GM13976 (cell line): ENCODE data around the gene DNAJA4.

Experiments used
- DNase-seq: peaks from one replicate; pipeline ENCODE4 v3.0.0; 2012; ENCODE audit warnings: low spot score
- in situ Hi-C: fragments of 300-500 bp; cut with MboI; formaldehyde crosslinking; loops from one replicate; pipeline ENCODE4 v1.12.0; 2022; ENCODE audit warnings: low sequenced_read_pairs, mixed read lengths, inconsistent platforms; ENCODE audit not compliant: unreplicated experiment
- TF ChIP-seq, protein P1 (sequence below): IDR thresholded peaks from 2 replicates; pipeline ENCODE4 v1.5.1; 2012; ENCODE audit warnings: borderline replicate concordance, mild to moderate bottlenecking; ENCODE audit not compliant: insufficient read depth; ENCODE audit errors: extremely low read depth, missing control alignments, control extremely low read depth

The DNAJA4 gene

DNA sequence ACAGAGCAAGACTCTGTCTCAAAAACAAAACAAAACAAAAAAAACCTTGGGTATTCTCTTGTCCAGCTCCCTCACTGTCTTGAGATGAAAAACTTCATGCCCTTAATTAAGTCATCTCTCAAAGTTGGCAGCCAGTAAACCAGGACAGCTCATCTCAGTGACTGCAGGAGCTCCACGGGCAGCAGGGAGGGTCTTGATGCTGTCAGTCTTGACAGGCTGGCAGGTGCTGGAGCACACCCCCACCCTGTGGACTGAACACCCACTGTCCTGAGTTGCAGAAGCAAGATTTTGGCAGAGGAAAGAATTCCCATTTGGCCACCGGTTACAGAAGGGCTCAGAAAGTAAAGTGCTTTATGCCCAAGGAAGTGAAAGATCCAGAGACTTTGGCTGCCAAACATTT lies 8.0 kb downstream of the DNAJA4 start:
- TF ChIP-seq, protein P1, sequence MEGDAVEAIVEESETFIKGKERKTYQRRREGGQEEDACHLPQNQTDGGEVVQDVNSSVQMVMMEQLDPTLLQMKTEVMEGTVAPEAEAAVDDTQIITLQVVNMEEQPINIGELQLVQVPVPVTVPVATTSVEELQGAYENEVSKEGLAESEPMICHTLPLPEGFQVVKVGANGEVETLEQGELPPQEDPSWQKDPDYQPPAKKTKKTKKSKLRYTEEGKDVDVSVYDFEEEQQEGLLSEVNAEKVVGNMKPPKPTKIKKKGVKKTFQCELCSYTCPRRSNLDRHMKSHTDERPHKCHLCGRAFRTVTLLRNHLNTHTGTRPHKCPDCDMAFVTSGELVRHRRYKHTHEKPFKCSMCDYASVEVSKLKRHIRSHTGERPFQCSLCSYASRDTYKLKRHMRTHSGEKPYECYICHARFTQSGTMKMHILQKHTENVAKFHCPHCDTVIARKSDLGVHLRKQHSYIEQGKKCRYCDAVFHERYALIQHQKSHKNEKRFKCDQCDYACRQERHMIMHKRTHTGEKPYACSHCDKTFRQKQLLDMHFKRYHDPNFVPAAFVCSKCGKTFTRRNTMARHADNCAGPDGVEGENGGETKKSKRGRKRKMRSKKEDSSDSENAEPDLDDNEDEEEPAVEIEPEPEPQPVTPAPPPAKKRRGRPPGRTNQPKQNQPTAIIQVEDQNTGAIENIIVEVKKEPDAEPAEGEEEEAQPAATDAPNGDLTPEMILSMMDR: no peak
- no peak for DNase-seq
- in situ Hi-C loops: no loop called here

DNA sequence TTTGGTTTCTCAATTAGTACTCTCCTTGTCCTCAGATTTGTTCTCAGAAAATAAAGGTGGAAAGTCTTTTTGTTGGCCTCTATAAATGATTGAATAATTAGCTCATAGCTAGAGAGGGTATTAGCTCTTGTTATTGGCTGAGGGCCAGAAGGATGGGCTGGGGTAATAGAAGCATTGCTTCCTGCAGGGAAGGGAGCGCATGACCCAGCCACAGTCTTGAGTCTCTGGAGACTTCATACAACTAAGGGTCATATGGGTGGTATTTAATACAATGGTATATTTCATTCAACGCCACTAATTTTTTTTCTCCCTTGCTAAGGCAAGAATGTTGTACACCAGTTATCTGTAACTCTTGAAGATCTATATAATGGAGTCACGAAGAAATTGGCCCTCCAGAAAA lies 8.4 kb downstream of the DNAJA4 start:
- in situ Hi-C loops: no loop called here
- DNase-seq: no peak
- TF ChIP-seq, protein P1: no peak

DNA sequence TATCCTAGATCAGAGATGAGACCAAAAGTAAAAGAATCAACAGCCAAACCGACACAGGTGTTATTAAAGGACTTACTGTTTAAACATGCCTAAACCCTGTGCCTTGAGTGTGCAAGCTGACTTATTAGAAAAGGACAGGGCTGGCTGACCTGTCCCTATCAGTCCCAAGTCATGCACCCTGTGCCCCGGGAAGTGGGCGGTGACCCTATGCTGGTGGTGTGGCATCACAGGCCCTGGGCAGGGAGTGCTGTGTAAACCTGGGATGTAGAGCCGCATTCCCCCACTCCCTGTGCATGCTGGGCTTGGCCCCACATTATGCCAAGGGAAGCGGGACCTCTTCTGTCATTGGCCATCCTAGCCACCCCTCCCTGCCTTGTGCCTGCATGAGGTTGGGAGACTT lies 10.6 kb downstream of the DNAJA4 start:
- TF ChIP-seq, protein P1: no peak
- in situ Hi-C loops: no loop called here
- DNase-seq: no peak

DNA sequence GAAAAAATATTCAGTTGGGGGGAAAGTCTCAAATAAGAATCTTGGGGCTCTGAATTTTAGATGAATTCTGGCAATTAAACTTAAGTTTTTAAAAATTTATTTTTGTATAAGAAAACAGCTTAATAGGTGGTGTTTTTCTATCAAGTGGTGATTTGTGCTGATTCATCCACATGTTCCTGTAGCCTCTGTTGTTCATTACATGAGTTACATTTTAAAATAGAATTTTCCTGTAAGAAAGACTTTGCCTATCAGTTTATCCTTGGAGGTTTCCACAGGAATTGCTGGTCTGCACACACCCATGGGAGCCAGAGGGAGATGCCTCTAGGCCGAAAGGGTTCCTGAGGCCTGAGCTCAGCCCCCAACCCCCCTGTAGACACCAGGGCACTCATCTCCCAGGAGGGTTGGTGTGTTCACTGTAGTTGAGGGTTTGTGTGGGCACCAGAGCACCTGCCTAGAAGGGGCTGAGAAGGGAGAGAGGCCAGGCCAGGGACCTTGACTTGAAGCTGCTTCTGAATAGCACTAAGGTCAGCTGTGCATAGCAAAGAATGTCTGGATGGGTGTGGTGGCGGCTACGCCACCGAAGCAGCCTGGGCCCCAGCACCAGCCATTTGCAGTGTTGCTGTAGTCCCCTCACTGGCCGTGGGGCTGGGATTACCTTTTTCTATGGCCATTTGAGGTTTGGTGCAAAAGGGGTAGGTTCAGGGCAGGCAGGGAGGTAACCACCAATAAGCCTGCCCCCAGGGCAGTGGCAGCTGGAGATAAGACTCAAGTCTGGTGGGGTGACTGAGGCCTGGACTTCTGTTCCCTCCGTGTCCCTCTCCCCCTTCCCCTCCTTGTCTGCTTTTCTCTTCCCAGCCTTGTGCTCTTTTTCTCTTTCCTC lies 11.9 kb downstream of the DNAJA4 start:
- DNase-seq: no peak
- TF ChIP-seq, protein P1: no peak
- in situ Hi-C loops: no loop called here

DNA sequence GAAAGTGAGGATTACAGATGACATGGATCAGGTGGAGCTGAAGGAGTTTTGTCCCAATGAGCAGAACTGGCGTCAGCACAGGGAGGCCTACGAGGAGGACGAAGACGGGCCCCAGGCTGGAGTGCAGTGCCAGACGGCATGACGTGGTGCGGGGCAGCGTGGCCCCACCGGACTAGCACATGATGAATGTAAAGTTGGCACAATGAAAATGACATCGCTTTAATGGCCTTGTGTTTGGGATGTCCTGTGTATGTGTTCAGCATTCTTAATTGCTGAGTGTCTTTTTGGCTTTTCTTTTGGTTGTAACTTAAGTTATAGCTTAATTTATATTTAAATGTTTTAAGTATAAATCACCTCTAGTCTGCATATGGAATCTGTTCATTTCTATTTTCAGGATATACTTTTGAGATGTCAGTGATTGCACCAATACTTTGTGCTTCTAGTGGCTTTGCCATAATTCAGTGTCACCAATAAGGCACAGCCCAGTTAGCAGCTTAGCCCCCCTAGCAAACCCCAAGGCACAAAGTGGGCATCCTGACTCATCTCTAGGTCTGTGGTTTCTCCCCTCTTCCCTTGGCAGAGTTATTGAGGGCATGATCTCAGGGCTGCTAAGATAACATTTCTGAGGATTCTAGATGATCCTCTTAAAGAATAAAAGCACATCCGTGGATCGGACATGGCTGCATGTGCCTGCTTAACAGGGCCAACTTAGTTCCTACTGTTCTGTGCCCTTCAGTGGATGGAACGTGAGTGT lies 16.1 kb downstream of the DNAJA4 start:
- DNase-seq: no peak
- in situ Hi-C loops: no loop called here
- TF ChIP-seq, protein P1: no peak

DNA sequence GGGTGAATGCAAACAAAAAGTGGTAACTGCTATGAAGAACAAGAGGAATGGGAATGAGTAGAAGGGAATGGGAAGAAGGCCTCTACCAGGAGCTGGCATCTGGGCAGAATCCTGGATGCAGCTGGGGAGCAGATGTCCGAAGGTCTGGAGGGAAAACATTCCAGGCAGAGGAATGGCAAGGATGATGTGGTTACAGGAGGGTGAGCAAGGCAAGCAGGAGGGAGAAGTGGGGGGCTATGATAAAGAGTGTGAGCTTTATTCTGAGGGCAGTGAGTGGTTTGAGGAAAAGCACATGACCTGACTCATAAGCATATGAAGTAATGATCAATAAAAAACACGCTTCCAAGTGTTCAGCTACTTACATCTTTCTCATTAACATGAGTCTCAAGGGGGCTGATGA lies 18.0 kb downstream of the DNAJA4 start:
- in situ Hi-C loops: no loop called here
- no peak for DNase-seq
- TF ChIP-seq, protein P1: no peak
